Skeletal muscle tissue (tissue), 5 donors: ENCODE measurements around the gene NT5C3B. TPM values are rescaled to one million over a fixed set of nuclear protein-coding genes. Genes with fewer than 3 reads are reported as not detected.

Experiments used
- H3K27ac ChIP-seq: one replicate; pipeline ENCODE4 v1.7.0; 2013; ENCODE audit warnings: mild to moderate bottlenecking, low read depth, low read length, inconsistent platforms
- H3K27me3 ChIP-seq, 3 donors: one replicate each; pipeline ENCODE4 v1.7.0; 2013; ENCODE audit warnings: low read length in 3 of 3; ENCODE audit not compliant: control insufficient read depth in 3 of 3, insufficient read depth in 3 of 3
- H3K36me3 ChIP-seq, 3 donors: one replicate each; pipeline ENCODE4 v1.7.0; 2013; ENCODE audit warnings: low read length in 3 of 3; ENCODE audit not compliant: control insufficient read depth in 3 of 3, insufficient read depth in 3 of 3
- H3K4me1 ChIP-seq, 3 donors: one replicate each; pipeline ENCODE4 v1.7.0; 2013; ENCODE audit warnings: low read length in 3 of 3, mild to moderate bottlenecking in 3 of 3; ENCODE audit not compliant: control insufficient read depth in 3 of 3, insufficient read depth in 3 of 3
- H3K4me3 ChIP-seq, 3 donors: one replicate each; pipeline ENCODE4 v1.7.0; 2013; ENCODE audit warnings: low read length in 3 of 3
- H3K9ac ChIP-seq, 3 donors: one replicate each; pipeline ENCODE4 v1.7.0; 2013; ENCODE audit warnings: low read length in 3 of 3, mild to moderate bottlenecking in 3 of 3, moderate library complexity in 2 of 3, low read depth in 1 of 3
- H3K9me3 ChIP-seq, 3 donors: one replicate each; pipeline ENCODE4 v1.7.0; 2013; ENCODE audit warnings: low read length in 3 of 3; ENCODE audit not compliant: control insufficient read depth in 3 of 3
- small RNA-seq: library from RNA; depleted of rRNA; stranded (forward); fragments of <200 nt; gene quantifications from one replicate; pipeline ENCODE3, GENCODE V24; 2014
- total RNA-seq: library from RNA; depleted of rRNA; stranded (reverse); fragments of >200 nt; gene quantifications from one replicate; pipeline ENCODE4 v1.2.3, GENCODE V29; 2014
- donor health status: Osteomylitis.

The NT5C3B gene
- total RNA-seq, 1 donor from 2014 or later, result 32.4 TPM

DNA sequence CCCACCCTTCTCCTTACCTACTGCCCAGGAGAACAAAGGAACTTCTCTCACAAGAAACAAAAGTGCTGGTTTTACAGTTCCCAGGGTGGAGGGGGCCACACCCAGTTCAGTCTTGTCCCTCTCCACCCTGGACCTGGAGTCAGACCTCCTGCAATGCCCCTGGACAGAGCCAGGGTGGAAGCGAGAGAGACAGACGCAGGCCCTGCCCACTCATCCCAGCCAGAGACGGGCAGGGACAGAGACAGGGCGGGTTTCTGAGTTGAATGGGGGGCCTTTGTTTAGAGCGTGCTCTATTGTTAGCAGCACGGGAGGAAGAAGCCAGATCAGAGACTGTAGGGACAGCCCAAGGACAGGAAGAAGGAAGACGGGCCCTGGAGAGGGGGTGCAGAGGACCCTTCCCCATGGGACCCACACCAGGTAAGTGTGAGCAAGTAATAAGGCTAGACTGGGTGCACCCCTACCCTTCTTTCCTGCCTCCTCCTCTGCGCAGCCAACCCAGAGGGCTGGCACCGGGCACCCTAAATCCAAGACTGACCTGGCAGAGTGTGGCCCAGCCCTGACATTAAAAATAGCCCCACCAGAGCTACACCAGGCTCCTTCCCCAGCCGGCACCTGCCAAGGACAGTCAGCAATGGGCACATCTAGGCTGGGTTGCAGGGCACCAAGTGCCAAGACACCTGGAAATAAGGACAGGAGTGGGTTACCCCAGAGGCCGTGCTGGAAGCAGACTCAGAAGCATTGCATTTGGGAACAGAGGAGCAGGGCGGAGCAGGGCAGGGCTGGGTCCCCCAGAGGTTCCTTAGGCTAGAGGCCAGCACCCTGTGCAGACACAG lies 60.4 kb downstream of the NT5C3B start:
- peaks cover 60 to 65% (median 63%) of the 10 kb centered on the region in 3 donors for H3K4me1 ChIP-seq

More for the DNA sequence above, 60.4 kb downstream of the NT5C3B start:
- Histone ChIP-seq H3K27me3 (no peaks in the 10 kb centered on the region), H3K36me3 (peaks cover 9 to 11% (median 11%) of the 10 kb centered on the region in 3 donors), H3K9me3 (no peaks in the 10 kb centered on the region), H3K9ac (peak overlapping the region; percentile 38 to 73 (median 48)), H3K4me3 (peak overlapping the region; percentile 3 to 56 (median 54)), H3K27ac (peak overlapping the region; percentile 57)

Small RNA genes lying within 50 kb of the gene (small RNA-seq; reads per million reads assigned to genes)
- not detected for gene AC125257.2

Other genes starting within 250 kb of the NT5C3B start
- 1.0 TPM for gene KRT14, start 249.3 kb downstream of the NT5C3B start, total RNA-seq
- 0.52 TPM for gene KRT16, start 223.5 kb downstream of the NT5C3B start, total RNA-seq
- gene KRT17, start 211.7 kb downstream of the NT5C3B start, total RNA-seq, result 2.1 TPM
- 100 TPM for gene EIF1, start 147.3 kb downstream of the NT5C3B start, total RNA-seq
- not detected for gene GAST, start 123.9 kb downstream of the NT5C3B start, total RNA-seq
- not detected for gene HAP1, start 101.6 kb downstream of the NT5C3B start, total RNA-seq
- gene JUP, start 49.5 kb downstream of the NT5C3B start, total RNA-seq, result 24.5 TPM
- gene P3H4, start 24.3 kb downstream of the NT5C3B start, total RNA-seq, result 31.8 TPM
- 76.2 TPM for gene FKBP10, start 23.2 kb downstream of the NT5C3B start, total RNA-seq
- gene KLHL10, start 1.6 kb upstream of the NT5C3B start, total RNA-seq, result not detected
- gene KLHL11, start 29.2 kb upstream of the NT5C3B start, total RNA-seq, result 19.3 TPM
- gene ACLY, start 82.7 kb upstream of the NT5C3B start, total RNA-seq, result 49.1 TPM
- 1.0 TPM for gene ODAD4, start 94.4 kb upstream of the NT5C3B start, total RNA-seq
- 25.1 TPM for gene CNP, start 130.6 kb upstream of the NT5C3B start, total RNA-seq
- 55.3 TPM for gene DNAJC7, start 181.2 kb upstream of the NT5C3B start, total RNA-seq
- gene NKIRAS2, start 183.9 kb upstream of the NT5C3B start, total RNA-seq, result 22.4 TPM
- gene C17orf113, start 214.4 kb upstream of the NT5C3B start, total RNA-seq, result 1.6 TPM